IMR-90 (cell line): ENCODE data around the gene SELENOO. TPM values are rescaled to one million over a fixed set of nuclear protein-coding genes. Genes with fewer than 3 reads are reported as not detected.

ENCODE experiments used
- ATAC-seq: fragments of 200-7000 bp; cut with Tn5 transposase; 2 replicates; pipeline ENCODE4 v1.9.1; 2020; ENCODE audit warnings: low read depth, mild to moderate bottlenecking, moderate library complexity
- BruUV-seq: library from RNA; stranded (reverse); fragments of 400-500 nt; replicated peaks from 2 replicates; lab custom pipeline; 2021; lab: Mats Ljungman, UMichigan
- CTCF ChIA-PET: fragments of 300-600 bp; formaldehyde crosslinking; extraction: SDS; loops from one replicate; lab custom pipeline; 2021; ENCODE audit warnings: antibody characterized with exemption; lab: Yijun Ruan, JAX
- POLR2A ChIA-PET: fragments of 300-600 bp; sonication (Branson Sonifier 250); formaldehyde crosslinking; loops from one replicate; lab custom pipeline; 2022; ENCODE audit warnings: antibody characterized with exemption; ENCODE audit not compliant: unreplicated experiment; lab: Charles Lee
- DNase-seq: peaks from one replicate; pipeline ENCODE4 v3.0.0; 2013
- H2AFZ ChIP-seq: replicated peaks from 2 replicates; pipeline ENCODE3; 2013; ENCODE audit warnings: low read length, mild to moderate bottlenecking; ENCODE audit not compliant: poor library complexity
- H2AK5ac ChIP-seq: 2 replicates; pipeline ENCODE4 v1.6.1; 2013; ENCODE audit warnings: low read depth, low read length, inconsistent platforms
- H2AK9ac ChIP-seq: replicated peaks from 2 replicates; pipeline ENCODE3; 2013; ENCODE audit warnings: mild to moderate bottlenecking, low read depth, low read length, moderate library complexity; ENCODE audit not compliant: poor library complexity
- H2BK120ac ChIP-seq: 2 replicates; pipeline ENCODE4 v1.6.1; 2013; ENCODE audit warnings: low read depth, low read length, inconsistent platforms
- H2BK15ac ChIP-seq: 3 replicates; pipeline ENCODE4 v1.6.1; 2013; ENCODE audit warnings: low read depth, low read length, inconsistent platforms
- H2BK20ac ChIP-seq: 2 replicates; pipeline ENCODE4 v1.6.1; 2013; ENCODE audit warnings: low read depth, mild to moderate bottlenecking, inconsistent platforms, low read length, moderate library complexity
- H2BK5ac ChIP-seq: 2 replicates; pipeline ENCODE4 v1.6.1; 2013; ENCODE audit warnings: mild to moderate bottlenecking, low read depth, low read length, inconsistent platforms; ENCODE audit not compliant: poor library complexity, severe bottlenecking
- H3K14ac ChIP-seq: replicated peaks from 2 replicates; pipeline ENCODE4 v1.6.1; 2013; ENCODE audit warnings: low read depth, low read length, inconsistent platforms
- H3K18ac ChIP-seq: 2 replicates; pipeline ENCODE4 v1.6.1; 2013; ENCODE audit warnings: low read depth, low read length, control low read depth
- H3K23ac ChIP-seq: 2 replicates; pipeline ENCODE4 v1.6.1; 2013; ENCODE audit warnings: low read depth, low read length, inconsistent platforms
- H3K27ac ChIP-seq: 2 replicates; pipeline ENCODE4 v1.5.1; 2013; ENCODE audit warnings: mild to moderate bottlenecking, control low read depth, low read length; ENCODE audit not compliant: insufficient read depth
- H3K27me3 ChIP-seq: 2 replicates; pipeline ENCODE4 v1.6.1; 2013; ENCODE audit warnings: low read length; ENCODE audit not compliant: control insufficient read depth, insufficient read depth
- H3K36me3 ChIP-seq: 2 replicates; pipeline ENCODE4 v1.6.1; 2013; ENCODE audit warnings: low read length, mixed read lengths; ENCODE audit not compliant: control insufficient read depth, insufficient read depth
- H3K4ac ChIP-seq: 2 replicates; pipeline ENCODE4 v1.6.1; 2013; ENCODE audit warnings: low read depth, low read length, inconsistent platforms
- H3K4me1 ChIP-seq: 2 replicates; pipeline ENCODE4 v1.6.1; 2013; ENCODE audit warnings: low read length, mixed read lengths; ENCODE audit not compliant: control insufficient read depth, insufficient read depth
- H3K4me2 ChIP-seq: 2 replicates; pipeline ENCODE4 v1.6.1; 2013; ENCODE audit warnings: low read depth, mild to moderate bottlenecking, control low read depth, low read length, moderate library complexity
- H3K4me3 ChIP-seq: 2 replicates; pipeline ENCODE4 v1.5.1; 2013; ENCODE audit warnings: low read depth, mild to moderate bottlenecking, control low read depth, low read length, moderate library complexity; ENCODE audit not compliant: insufficient read depth
- H3K56ac ChIP-seq: 2 replicates; pipeline ENCODE4 v1.6.1; 2013; ENCODE audit warnings: low read length, inconsistent platforms; ENCODE audit not compliant: insufficient read depth; ENCODE audit errors: extremely low read depth
- H3K79me1 ChIP-seq, 2 experiments: 2 replicates each; pipeline ENCODE4 v1.6.1; 2013; ENCODE audit warnings: low read length in 2 of 2, inconsistent platforms in 1 of 2, low read depth in 1 of 2
- H3K9ac ChIP-seq: 2 replicates; pipeline ENCODE4 v1.6.1; 2013; ENCODE audit warnings: low read depth, low read length, control low read depth
- H3K9me1 ChIP-seq: 2 replicates; pipeline ENCODE4 v1.6.1; 2013; ENCODE audit warnings: low read length, inconsistent platforms; ENCODE audit not compliant: insufficient read depth
- H3K9me3 ChIP-seq: 2 replicates; pipeline ENCODE4 v1.6.1; 2013; ENCODE audit warnings: low read length; ENCODE audit not compliant: control insufficient read depth, insufficient read depth
- H4K20me1 ChIP-seq: 2 replicates; pipeline ENCODE4 v1.6.1; 2013; ENCODE audit warnings: low read length, inconsistent platforms; ENCODE audit not compliant: insufficient read depth
- H4K5ac ChIP-seq: 2 replicates; pipeline ENCODE4 v1.6.1; 2013; ENCODE audit warnings: mild to moderate bottlenecking, low read depth, low read length, control low read depth
- H4K8ac ChIP-seq, 2 experiments: 2 replicates each; pipeline ENCODE4 v1.6.1; 2013; ENCODE audit warnings: low read depth in 2 of 2, low read length in 2 of 2, control low read depth in 1 of 2, inconsistent platforms in 1 of 2
- H4K91ac ChIP-seq: 2 replicates; pipeline ENCODE4 v1.6.1; 2013; ENCODE audit warnings: low read depth, low read length, inconsistent platforms; ENCODE audit not compliant: insufficient read depth
- FOS ChIP-seq: fragments of 150-350 bp; IDR thresholded peaks from 2 replicates; pipeline ENCODE4 v1.6.1; 2016; ENCODE audit warnings: low read depth, low read length
- WGBS, 2 experiments: methylation state at CpG; one replicate each; pipeline versions ENCODE4 v1.1.5 to v1.1.7; 2013; ENCODE audit warnings: missing lambda C conversion rate in 2 of 2; ENCODE audit not compliant: insufficient read length in 1 of 2; ENCODE audit errors: extremely low coverage in 2 of 2; 5-methylcytosine and 5-hydroxymethylcytosine counted together
- dilution Hi-C: fragments of 300-500 bp; cut with HindIII; formaldehyde crosslinking; loops from one replicate; pipeline ENCODE4 v1.14.3; 2018; ENCODE audit warnings: low sequenced_read_pairs; ENCODE audit not compliant: unreplicated experiment
- in situ Hi-C: fragments of 300-500 bp; cut with MboI; formaldehyde crosslinking; loops from 3 replicates; pipeline ENCODE4 v1.14.3; 2019; ENCODE audit warnings: low sequenced_read_pairs, inconsistent platforms, mixed read lengths
- intact Hi-C: fragments of 100-400 bp; cut with micrococcal nuclease; formaldehyde crosslinking; loops from 2 replicates; pipeline ENCODE4 v1.10.0; 2022
- polyA plus RNA-seq, 3 experiments: library from polyadenylated mRNA; depleted of rRNA; stranded (reverse); fragments of >200 nt; gene quantifications; 2 replicates each; pipeline ENCODE4 v1.2.3, GENCODE V29; 2012; ENCODE audit warnings: low replicate concordance in 1 of 3
- total RNA-seq: library from RNA; depleted of rRNA; stranded (reverse); fragments of >200 nt; gene quantifications from 2 replicates; pipeline ENCODE4 v1.2.3, GENCODE V29; 2012

The SELENOO gene
- total and polyA plus RNA-seq, 2 of the 4 experiments (the other 2 are of a cell fraction): 10.4 to 21.4 TPM

DNA sequence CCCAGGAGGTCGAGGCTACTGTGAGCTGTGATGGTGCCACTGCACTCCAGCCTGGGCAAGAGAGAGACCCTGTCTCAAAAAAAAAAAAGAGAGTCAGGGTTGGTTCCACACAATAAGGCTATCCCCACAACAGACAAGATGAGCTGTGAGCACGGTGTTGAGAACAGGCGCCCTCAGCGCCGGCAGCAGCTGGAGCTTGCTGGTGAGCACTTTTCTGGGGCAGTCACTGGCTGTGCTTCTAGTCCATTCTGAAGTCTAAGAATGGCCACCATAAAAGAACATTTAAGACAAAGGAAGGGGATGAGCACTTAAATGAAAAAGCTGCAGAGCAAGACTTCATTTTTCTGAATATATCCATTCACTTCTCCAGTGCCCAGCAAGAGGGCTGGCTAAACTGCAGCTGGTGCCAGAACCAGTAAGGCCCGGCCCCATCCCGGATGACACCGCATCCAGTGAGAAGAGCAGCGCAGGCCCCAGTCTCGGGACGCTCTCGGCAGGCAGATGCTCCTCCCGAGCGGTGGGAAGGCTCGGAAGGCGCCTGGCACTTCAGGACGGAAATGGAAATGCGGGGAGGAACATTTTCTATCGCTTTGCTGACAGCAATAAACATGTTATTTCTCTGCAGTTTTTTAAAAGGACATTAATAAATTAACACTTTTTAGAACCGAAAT, 31.8 kb downstream of the SELENOO start:
- dilution Hi-C loops (no loop called here), intact Hi-C loops (no loop called here), in situ Hi-C loops (no loop called here)
- Histone ChIP-seq H2BK15ac (no peak overlapping the region), H4K91ac (no peak overlapping the region), H3K27me3 (no peaks in the 10 kb centered on the region), H3K56ac (no peak overlapping the region), H4K8ac (no peak overlapping the region), H2BK5ac (no peak overlapping the region), H3K4me3 (no peak overlapping the region), H3K9me3 (no peaks in the 10 kb centered on the region), H3K14ac (no peak overlapping the region), H3K9me1 (peaks cover 14% of the 10 kb centered on the region), H2BK120ac (no peak overlapping the region), H3K27ac (no peak overlapping the region), H3K18ac (no peak overlapping the region), H3K4ac (no peak overlapping the region), H3K23ac (no peak overlapping the region), H3K9ac (no peak overlapping the region), H2AK9ac (no peak overlapping the region), H3K36me3 (peaks cover 38% of the 10 kb centered on the region), H4K20me1 (peaks cover 34% of the 10 kb centered on the region), H2AK5ac (no peak overlapping the region), H4K5ac (no peak overlapping the region), H3K79me1 (peaks cover 9 to 47% of the 10 kb centered on the region in 2 experiments), H2BK20ac (no peak overlapping the region), H3K4me1 (no peaks in the 10 kb centered on the region), H2AFZ (no peak overlapping the region), H3K4me2 (no peak overlapping the region)
- 92% methylated on average over 9 of the region's 20 CpGs; no CpG with 5 or more reads in 1 of the 2 experiments for WGBS, 2 experiments
- no peak for ATAC-seq
- no TSS peak for BruUV-seq
- no peak for DNase-seq
- ChIA-PET POLR2A (no interaction called here), CTCF (no interaction called here)
- TF ChIP-seq FOS: no peak
